Thyroid gland (tissue), 4 donors: ENCODE measurements around the gene PADI3.

ENCODE experiments used
- POLR2A ChIP-seq, 2 donors: fragments of 450-650 bp; IDR thresholded peaks; one replicate each; pipeline ENCODE4 v1.6.1; 2017; ENCODE audit warnings: antibody characterized with exemption in 2 of 2, mild to moderate bottlenecking in 2 of 2, moderate library complexity in 1 of 2
- TF ChIP-seq, protein P1 (sequence below), 6 experiments: fragments of 200-600 bp in 3 of 6; fragments of 450-650 bp in 3 of 6; sonication (generic) in 3 of 6; IDR thresholded peaks; one replicate each; pipeline ENCODE4 v1.5.1; 2016 to 2019; ENCODE audit warnings: antibody characterized with exemption in 6 of 6, mild to moderate bottlenecking in 2 of 6, inconsistent platforms in 1 of 6, moderate library complexity in 1 of 6

DNA sequence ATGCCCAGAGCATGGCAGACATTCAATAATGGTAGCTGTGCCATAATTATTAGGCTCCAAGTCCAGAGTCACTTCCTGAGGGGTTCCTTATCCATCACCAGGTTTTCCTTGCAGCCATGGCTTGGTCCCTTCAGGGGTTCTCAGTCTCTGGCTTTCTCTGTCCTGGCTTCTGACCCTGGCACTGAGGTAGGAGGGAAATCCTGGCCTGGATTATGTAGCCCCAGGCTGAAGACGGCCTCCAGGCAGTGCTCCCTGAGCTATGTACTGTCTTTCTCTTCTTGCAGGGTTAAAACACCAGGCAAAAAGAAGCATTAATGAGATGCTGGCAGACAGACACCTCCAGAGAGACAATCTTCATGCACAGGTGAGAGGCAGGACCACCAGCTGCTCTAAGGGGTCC is 9.5 kb upstream of the PADI3 start:
- TF ChIP-seq, protein P1, sequence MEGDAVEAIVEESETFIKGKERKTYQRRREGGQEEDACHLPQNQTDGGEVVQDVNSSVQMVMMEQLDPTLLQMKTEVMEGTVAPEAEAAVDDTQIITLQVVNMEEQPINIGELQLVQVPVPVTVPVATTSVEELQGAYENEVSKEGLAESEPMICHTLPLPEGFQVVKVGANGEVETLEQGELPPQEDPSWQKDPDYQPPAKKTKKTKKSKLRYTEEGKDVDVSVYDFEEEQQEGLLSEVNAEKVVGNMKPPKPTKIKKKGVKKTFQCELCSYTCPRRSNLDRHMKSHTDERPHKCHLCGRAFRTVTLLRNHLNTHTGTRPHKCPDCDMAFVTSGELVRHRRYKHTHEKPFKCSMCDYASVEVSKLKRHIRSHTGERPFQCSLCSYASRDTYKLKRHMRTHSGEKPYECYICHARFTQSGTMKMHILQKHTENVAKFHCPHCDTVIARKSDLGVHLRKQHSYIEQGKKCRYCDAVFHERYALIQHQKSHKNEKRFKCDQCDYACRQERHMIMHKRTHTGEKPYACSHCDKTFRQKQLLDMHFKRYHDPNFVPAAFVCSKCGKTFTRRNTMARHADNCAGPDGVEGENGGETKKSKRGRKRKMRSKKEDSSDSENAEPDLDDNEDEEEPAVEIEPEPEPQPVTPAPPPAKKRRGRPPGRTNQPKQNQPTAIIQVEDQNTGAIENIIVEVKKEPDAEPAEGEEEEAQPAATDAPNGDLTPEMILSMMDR (IDR thresholded peaks at IDR 0.05), result no peak
- no peak for TF ChIP-seq POLR2A (IDR thresholded peaks at IDR 0.05)
